ENCODE data around the gene NHEJ1. TPM values are rescaled to one million over a fixed set of nuclear protein-coding genes. Genes with fewer than 3 reads are reported as not detected.

NHEJ1 gene
- total RNA-seq, 2 experiments from 2014 or later = 18.1 to 20.3 TPM

DNA sequence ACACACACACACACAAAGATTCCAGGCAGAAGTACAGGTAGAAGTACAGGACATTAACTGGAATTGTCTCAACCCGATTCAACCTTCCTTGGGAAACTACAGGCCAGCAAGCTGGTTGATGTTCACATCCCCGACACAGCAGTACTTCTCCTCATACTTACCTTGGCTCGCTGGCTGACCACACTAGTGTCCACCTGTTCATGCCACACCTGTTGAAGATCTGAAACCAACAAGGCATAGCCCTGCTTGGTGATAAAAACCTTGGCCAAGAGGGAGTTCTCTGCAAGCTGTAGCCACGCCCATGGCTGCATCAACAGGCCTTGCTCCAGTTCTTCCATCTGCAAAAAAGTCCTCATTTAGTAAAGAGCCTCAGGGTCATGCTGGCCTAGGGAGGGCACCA lies 2.6 kb downstream of the NHEJ1 start:
- POLR2A ChIA-PET = no interaction called here
- CTCF ChIA-PET = interaction anchor here (1.0 to 9.2 kb wide), 6 partner anchors 9 to 138 kb away, joined by 3 to 85 read pairs (median 10); no protein-coding TSS in a partner anchor
- H3K9me3 Mint-ChIP-seq = no peaks in the 10 kb centered on the region
- no peak for DNase-seq
- peaks cover 18% of the 10 kb centered on the region for H3K36me3 Mint-ChIP-seq (ENCODE audit: low read depth)
- H3K4me1 Mint-ChIP-seq = peaks cover 31% of the 10 kb centered on the region
- H3K4me3 Mint-ChIP-seq = no peak overlapping the region
- H3K27ac Mint-ChIP-seq = no peak overlapping the region
- H3K27me3 Mint-ChIP-seq = no peaks in the 10 kb centered on the region

DNA sequence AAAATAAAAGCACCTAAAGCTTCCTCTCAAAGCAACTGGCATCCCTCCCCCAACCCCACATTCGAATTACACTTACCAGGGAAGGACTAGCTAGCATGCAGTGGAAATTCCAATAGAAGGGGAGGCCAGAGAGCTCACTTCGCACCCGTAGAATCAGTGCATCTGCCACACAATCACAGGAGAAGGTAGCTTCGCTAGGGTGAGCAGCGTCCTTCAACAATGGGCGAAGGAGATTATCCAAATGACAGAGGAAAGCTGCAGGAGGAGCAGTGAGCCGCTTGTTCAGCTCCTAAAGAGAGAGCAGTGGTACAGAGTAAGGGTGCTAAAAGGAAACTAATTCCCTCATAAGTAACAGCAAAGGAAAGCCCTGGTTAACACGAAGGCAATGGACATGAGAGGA lies 3.2 kb downstream of the NHEJ1 start:
- H3K27me3 Mint-ChIP-seq = no peaks in the 10 kb centered on the region
- POLR2A ChIA-PET = no interaction called here
- H3K27ac Mint-ChIP-seq = no peak overlapping the region
- DNase-seq = no peak
- H3K9me3 Mint-ChIP-seq = no peaks in the 10 kb centered on the region
- H3K4me1 Mint-ChIP-seq = peaks cover 31% of the 10 kb centered on the region
- peaks cover 18% of the 10 kb centered on the region for H3K36me3 Mint-ChIP-seq (ENCODE audit: low read depth)
- H3K4me3 Mint-ChIP-seq = no peak overlapping the region
- CTCF ChIA-PET = interaction anchor here (0.6 to 9.2 kb wide), 4 partner anchors 18 to 138 kb away, joined by 3 to 85 read pairs (median 8); no protein-coding TSS in a partner anchor

DNA sequence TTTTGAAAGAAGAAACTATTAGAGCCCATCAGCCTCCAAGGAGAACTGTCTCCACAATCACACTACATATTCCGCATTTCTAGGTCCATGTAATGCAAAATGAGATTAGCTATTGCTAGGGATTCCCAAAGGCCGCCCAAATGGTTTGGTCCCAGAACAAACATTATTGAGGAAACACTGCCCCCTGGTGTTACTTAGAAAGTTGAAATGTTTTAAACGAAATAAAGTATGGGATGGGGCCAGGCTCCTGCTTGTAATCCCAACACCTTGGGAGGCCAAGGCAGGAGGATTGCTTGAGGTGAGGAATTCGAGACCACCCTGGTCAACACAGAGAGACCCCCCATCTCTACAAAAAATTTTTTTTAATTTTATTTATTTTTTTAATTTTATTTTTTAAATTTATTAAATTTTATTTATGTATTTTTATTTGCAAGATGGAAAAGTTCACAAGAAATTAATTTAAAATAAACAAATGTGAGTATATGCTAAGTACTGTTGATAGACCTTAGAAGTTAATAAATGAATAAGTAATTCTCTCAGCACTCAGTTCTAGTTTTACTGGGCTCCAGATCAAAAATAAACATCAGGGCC lies 5.5 kb downstream of the NHEJ1 start:
- Mint-ChIP-seq H3K4me1 (peaks cover 21% of the 10 kb centered on the region), H3K27me3 (no peaks in the 10 kb centered on the region), H3K27ac (no peak overlapping the region), H3K9me3 (no peaks in the 10 kb centered on the region), H3K4me3 (no peak overlapping the region), H3K36me3 (ENCODE audit: low read depth) (peaks cover 22% of the 10 kb centered on the region)
- peak; percentile 62 for DNase-seq
- ChIA-PET CTCF (interaction anchor here (0.7 to 9.2 kb wide), 13 partner anchors 16 to 175 kb away, joined by 3 to 85 read pairs (median 4); no protein-coding TSS in a partner anchor), POLR2A (no interaction called here)

DNA sequence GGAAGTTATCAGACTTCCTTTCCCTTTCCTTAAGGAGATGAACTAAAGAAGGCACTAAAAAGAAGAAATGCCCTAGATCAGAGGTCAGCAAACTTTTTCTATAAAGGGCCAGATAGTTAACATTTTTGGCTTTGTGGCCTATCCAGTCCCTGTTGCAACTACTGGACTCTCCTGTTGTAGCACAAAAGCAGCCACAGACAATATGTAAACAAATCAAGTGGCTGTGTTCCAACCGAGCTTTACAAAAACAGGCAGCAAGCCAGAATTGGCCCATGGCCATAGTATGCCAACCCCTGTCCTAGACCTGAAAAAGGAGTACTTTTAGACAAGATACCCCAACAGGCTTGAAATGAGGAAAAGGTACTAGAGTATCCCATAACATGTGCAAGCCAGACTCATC lies 10.9 kb downstream of the NHEJ1 start:
- CTCF ChIA-PET = interaction anchor here (0.8 to 1.5 kb wide), 3 partner anchors 77 to 170 kb away, joined by 3 to 4 read pairs (median 4); no protein-coding TSS in a partner anchor
- no peaks in the 10 kb centered on the region for H3K27me3 Mint-ChIP-seq
- no peaks in the 10 kb centered on the region for H3K9me3 Mint-ChIP-seq
- H3K36me3 Mint-ChIP-seq (ENCODE audit: low read depth) = peaks cover 23% of the 10 kb centered on the region
- DNase-seq = no peak
- POLR2A ChIA-PET = no interaction called here
- no peak overlapping the region for H3K4me3 Mint-ChIP-seq
- H3K4me1 Mint-ChIP-seq = no peaks in the 10 kb centered on the region
- no peak overlapping the region for H3K27ac Mint-ChIP-seq

DNA sequence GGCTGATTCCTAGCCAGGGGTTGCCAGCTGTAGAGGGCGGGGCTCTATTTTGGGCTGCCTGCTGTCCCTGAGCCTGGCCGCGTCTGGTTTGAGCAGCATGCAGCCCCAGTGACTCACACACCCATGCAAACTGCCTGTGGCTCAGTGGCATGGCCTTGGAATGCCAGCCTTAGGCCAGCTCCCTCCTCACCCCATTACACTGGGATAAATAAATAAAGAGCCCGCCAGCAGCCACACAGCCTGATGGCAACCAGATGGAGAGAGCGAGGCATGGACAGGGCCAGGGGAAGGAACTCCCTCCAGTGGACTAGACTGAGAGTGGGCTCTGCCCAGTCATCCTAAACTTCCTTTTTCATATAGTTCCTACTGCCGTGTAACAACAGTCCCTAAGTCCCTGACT lies 18.3 kb downstream of the NHEJ1 start:
- ChIA-PET CTCF (interaction anchor here (1.4 to 1.5 kb wide), 2 partner anchors 17 to 84 kb away, joined by 5 to 6 read pairs; no protein-coding TSS in a partner anchor), POLR2A (no interaction called here)
- Mint-ChIP-seq H3K36me3 (ENCODE audit: low read depth) (peaks cover 27% of the 10 kb centered on the region), H3K27ac (no peak overlapping the region), H3K27me3 (no peaks in the 10 kb centered on the region), H3K4me1 (no peaks in the 10 kb centered on the region), H3K9me3 (no peaks in the 10 kb centered on the region), H3K4me3 (no peak overlapping the region)
- DNase-seq = no peak

DNA sequence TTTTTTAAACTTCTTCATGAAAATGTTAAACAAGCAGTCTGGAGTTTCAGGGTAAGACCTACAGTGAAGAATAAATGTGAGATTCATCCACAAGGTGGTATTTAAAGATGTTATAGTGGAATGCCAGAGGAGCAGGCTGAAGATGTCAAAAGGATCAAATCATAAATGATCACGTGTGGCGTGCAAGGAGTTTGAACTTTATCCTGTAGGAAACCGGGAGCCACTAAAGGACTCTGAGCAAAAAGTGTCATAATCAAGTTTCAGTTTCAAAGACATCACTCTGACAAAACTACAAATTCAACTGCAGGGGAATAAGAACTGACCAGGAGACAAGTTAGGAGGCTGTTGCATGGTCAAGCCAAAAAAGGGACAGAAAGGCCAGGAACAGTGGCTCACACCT lies 19.9 kb downstream of the NHEJ1 start:
- H3K36me3 Mint-ChIP-seq (ENCODE audit: low read depth) = peaks cover 19% of the 10 kb centered on the region
- no peaks in the 10 kb centered on the region for H3K27me3 Mint-ChIP-seq
- no peaks in the 10 kb centered on the region for H3K4me1 Mint-ChIP-seq
- H3K4me3 Mint-ChIP-seq = no peak overlapping the region
- POLR2A ChIA-PET = no interaction called here
- H3K9me3 Mint-ChIP-seq = no peaks in the 10 kb centered on the region
- CTCF ChIA-PET = interaction anchor here (1.5 kb wide), 1 partner anchor 18 kb away, joined by 6 read pairs; no protein-coding TSS in a partner anchor
- DNase-seq = no peak
- no peak overlapping the region for H3K27ac Mint-ChIP-seq

DNA sequence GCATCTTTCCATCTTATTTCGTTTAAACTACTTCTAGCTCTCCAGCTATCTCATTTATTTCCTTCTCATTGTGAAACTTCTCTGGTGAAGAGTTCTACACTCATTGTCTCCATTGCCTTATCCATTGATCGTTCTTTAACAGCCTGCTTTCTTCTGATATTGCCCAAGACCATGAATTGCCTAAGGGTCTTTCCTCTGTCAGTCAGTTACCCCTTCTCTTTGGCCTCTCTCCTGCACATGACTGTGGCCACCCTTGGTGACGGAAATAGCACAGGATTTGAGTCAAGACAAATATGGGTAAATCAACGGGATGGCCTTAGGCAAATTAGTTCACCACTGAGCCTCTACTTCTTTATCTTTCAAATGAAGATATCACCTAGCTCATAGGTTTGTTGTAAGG lies 26.6 kb downstream of the NHEJ1 start:
- Mint-ChIP-seq H3K27ac (no peak overlapping the region), H3K4me3 (no peak overlapping the region), H3K36me3 (ENCODE audit: low read depth) (no peaks in the 10 kb centered on the region), H3K4me1 (no peaks in the 10 kb centered on the region), H3K27me3 (no peaks in the 10 kb centered on the region), H3K9me3 (no peaks in the 10 kb centered on the region)
- CTCF ChIA-PET = interaction anchor here (0.9 to 1.4 kb wide), 4 partner anchors 11 to 104 kb away, joined by 3 to 5 read pairs (median 4); no protein-coding TSS in a partner anchor
- POLR2A ChIA-PET = no interaction called here
- DNase-seq = no peak

DNA sequence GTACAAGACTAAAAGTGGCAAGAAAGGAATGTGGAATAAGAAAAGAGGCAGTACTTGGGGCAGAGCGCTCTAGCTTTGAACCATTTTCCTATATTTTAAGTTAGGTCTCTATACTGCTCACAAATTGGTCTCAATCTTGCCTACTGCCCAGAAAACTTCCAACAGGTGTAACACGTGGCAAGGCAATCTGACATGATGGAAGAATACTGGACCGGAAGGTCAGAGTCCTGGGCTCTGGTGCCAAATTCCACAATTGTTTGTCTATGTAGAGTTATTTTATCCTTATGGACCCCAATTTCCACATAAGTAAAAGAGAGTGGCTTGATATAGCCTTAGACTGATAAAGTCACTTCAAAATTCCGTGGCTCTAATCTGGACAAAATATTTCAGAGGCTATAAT lies 28.9 kb downstream of the NHEJ1 start:
- H3K4me3 Mint-ChIP-seq = no peak overlapping the region

DNA sequence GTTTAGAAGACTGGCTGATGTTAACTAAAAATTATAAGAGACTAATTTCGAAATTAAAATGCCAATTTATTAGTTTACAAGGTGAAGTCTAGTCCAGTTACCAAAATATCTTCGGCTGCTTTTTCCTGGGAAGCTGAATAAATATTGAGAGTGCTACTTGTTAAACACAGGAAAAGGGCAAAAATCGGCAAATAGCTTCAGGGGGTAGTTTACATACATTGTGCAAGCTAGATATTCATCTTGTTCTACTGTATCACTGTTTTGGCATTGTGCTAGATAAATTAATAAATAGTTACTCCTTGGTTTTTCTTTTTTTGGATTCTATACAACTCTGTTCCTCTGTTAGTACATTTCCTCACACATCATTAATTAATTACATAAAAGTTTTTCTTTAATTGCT lies 29.3 kb downstream of the NHEJ1 start:
- POLR2A ChIA-PET = no interaction called here

More for the DNA sequence above, 28.9 kb downstream of the NHEJ1 start:
- H3K9me3 Mint-ChIP-seq = no peaks in the 10 kb centered on the region
- H3K27me3 Mint-ChIP-seq = no peaks in the 10 kb centered on the region
- no peak overlapping the region for H3K27ac Mint-ChIP-seq
- CTCF ChIA-PET = interaction anchor here (0.6 to 1.3 kb wide), 5 partner anchors 17 to 86 kb away, joined by 3 to 5 read pairs (median 4); no protein-coding TSS in a partner anchor
- DNase-seq = no peak
- no peaks in the 10 kb centered on the region for H3K36me3 Mint-ChIP-seq (ENCODE audit: low read depth)
- POLR2A ChIA-PET = no interaction called here
- no peaks in the 10 kb centered on the region for H3K4me1 Mint-ChIP-seq

DNA sequence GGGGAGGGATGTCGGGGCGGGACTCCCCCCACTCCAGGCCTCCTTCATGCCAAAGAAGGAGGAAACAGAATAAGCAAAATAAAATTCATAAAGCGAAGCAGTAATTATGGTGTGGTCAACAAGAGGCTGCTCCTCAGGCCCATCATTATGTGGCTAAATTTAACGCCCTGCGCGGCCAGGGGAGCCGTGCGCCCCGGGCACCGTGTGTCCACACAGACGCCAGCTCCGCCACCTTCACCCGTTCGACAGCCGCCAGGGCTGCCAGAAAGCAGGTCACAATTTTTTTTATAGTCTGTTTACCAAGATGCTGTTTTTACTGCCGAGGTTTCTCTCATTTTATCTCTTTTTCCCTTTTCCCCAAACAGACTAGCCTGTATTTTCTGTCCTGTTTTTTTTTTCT lies 31.0 kb downstream of the NHEJ1 start:
- ChIA-PET CTCF (interaction anchor here (0.7 kb wide), 1 partner anchor 74 kb away, joined by 3 read pairs; no protein-coding TSS in a partner anchor), POLR2A (no interaction called here)
- Mint-ChIP-seq H3K9me3 (no peaks in the 10 kb centered on the region), H3K4me1 (peaks cover under 1% of the 10 kb centered on the region), H3K27ac (no peak overlapping the region), H3K36me3 (ENCODE audit: low read depth) (no peaks in the 10 kb centered on the region), H3K27me3 (no peaks in the 10 kb centered on the region), H3K4me3 (no peak overlapping the region)
- no peak for DNase-seq

More for the DNA sequence above, 29.3 kb downstream of the NHEJ1 start:
- no peak for DNase-seq
- no peak overlapping the region for H3K27ac Mint-ChIP-seq
- no peak overlapping the region for H3K4me3 Mint-ChIP-seq
- H3K27me3 Mint-ChIP-seq = no peaks in the 10 kb centered on the region
- no peaks in the 10 kb centered on the region for H3K9me3 Mint-ChIP-seq
- no peaks in the 10 kb centered on the region for H3K36me3 Mint-ChIP-seq (ENCODE audit: low read depth)
- CTCF ChIA-PET = interaction anchor here (0.6 to 1.3 kb wide), 3 partner anchors 17 to 80 kb away, joined by 4 to 5 read pairs (median 4); no protein-coding TSS in a partner anchor
- H3K4me1 Mint-ChIP-seq = no peaks in the 10 kb centered on the region

DNA sequence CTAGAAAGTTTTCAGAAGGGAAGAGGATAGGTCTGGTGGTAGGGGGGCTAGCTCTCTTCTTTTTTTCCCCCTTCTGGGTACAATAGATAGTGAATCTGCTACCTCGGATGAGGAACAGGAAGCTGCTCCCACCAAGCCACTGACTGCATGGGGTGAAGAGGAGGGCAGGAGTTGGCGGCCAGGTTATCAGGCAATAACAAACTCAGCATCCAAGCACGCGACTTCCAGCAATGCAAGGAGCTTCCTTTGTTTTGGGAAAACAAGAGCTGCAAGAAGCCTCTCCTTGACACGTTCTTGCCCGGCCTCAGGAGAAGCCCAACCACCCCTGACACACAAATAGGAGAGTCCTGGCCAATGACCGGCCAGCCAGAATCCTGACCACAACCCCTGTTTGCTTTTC lies 32.2 kb downstream of the NHEJ1 start:
- no peak overlapping the region for H3K4me3 Mint-ChIP-seq
- ChIA-PET CTCF (interaction anchor here (1.0 to 1.9 kb wide), 2 partner anchors 9 to 132 kb away, joined by 5 to 6 read pairs; no protein-coding TSS in a partner anchor), POLR2A (no interaction called here)
- H3K4me1 Mint-ChIP-seq = peaks cover 8% of the 10 kb centered on the region
- H3K27me3 Mint-ChIP-seq = no peaks in the 10 kb centered on the region
- DNase-seq = no peak
- no peaks in the 10 kb centered on the region for H3K36me3 Mint-ChIP-seq (ENCODE audit: low read depth)
- H3K27ac Mint-ChIP-seq = no peak overlapping the region
- H3K9me3 Mint-ChIP-seq = no peaks in the 10 kb centered on the region

DNA sequence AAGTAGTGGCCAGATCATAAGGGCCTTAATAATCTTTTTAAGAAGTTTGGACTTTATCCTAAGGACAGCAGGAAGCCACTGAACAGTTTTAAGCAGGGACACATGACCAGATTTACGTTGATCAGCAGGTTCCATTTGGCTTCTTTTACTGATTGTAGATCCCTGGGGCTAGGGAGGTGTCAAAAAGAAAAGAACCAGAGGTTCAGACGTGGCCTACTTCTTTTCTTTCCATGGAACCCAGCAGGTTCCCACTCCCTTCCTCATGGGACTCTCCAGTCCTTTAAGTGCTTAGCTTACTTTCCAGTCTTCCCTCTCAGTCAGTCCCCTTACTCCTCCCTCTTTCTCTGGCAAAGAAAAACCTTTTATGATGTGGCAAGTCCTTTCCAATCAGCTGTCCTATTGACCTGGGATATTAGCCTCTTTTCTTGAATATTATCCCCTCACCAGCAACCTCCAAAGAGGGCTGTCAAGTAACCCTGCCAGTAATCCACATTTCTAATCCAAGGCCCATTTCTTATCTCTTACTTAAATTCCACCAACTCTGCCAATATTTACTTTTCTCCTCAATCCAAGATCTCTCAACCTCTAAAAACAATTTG lies 33.5 kb downstream of the NHEJ1 start:
- POLR2A ChIA-PET = interaction anchor here (0.6 kb wide), 1 partner anchor 55 kb away, joined by 4 read pairs; no protein-coding TSS in a partner anchor
- no peak overlapping the region for H3K27ac Mint-ChIP-seq

DNA sequence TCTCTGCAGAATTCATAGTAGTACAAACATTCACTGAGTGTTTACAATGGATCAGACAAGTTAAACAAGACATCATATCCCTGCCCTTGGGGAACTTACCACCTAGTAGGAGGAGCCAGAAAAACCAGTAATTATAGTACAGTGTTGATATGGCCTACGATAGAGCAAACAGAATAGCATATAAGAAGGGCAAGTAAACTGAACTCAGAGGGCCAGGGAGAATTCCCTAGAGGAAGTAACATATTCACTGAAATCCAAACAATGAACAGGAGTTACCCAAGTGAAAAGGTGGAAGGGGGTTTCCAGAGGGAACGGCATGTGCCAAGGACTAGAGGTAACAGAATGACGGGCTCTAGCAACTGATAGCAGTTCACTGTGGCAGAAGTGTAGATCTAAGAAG lies 34.1 kb downstream of the NHEJ1 start:
- no peak overlapping the region for H3K4me3 Mint-ChIP-seq
- POLR2A ChIA-PET = no interaction called here
- no peaks in the 10 kb centered on the region for H3K36me3 Mint-ChIP-seq (ENCODE audit: low read depth)
- CTCF ChIA-PET = no interaction called here
- DNase-seq = no peak
- peaks cover 8% of the 10 kb centered on the region for H3K4me1 Mint-ChIP-seq
- no peaks in the 10 kb centered on the region for H3K27me3 Mint-ChIP-seq
- no peak overlapping the region for H3K27ac Mint-ChIP-seq
- no peaks in the 10 kb centered on the region for H3K9me3 Mint-ChIP-seq

More for the DNA sequence above, 33.5 kb downstream of the NHEJ1 start:
- Mint-ChIP-seq H3K36me3 (ENCODE audit: low read depth) (no peaks in the 10 kb centered on the region), H3K4me1 (peaks cover 8% of the 10 kb centered on the region), H3K9me3 (no peaks in the 10 kb centered on the region), H3K27me3 (no peaks in the 10 kb centered on the region), H3K4me3 (no peak overlapping the region)
- no peak for DNase-seq
- CTCF ChIA-PET = interaction anchor here (1.9 kb wide), 1 partner anchor 8 kb away, joined by 6 read pairs; no protein-coding TSS in a partner anchor

Measured in activated CD4-positive, alpha-beta T cell treated with anti-CD3 and anti-CD28 coated beads, Interleukin-2, amount 10 ng/mL, durations not matched to agents 7 days and 5 days (primary cell).